GM21447 (cell line): ENCODE data around the gene RUNX1.
"Not testable (repeated sequence)": the region's sequence is repeated elsewhere in the genome, so short reads cannot be mapped to it uniquely, and the experiment has no call there.

Experiments used
- ATAC-seq: cut with Tn5 transposase; IDR thresholded peaks from one replicate; pipeline ENCODE4 v1.9.1; 2021; ENCODE audit not compliant: unreplicated experiment

RUNX1 gene

GRCh38 chr21:34815831-34816705, 233.0 kb downstream of the RUNX1 start:
- ATAC-seq, result no peak

- ATAC-seq, result no peak
Observed at GRCh38 chr21:34814529-34814951, 234.6 kb downstream of the RUNX1 start.

GRCh38 chr21:34813266-34813894, 235.7 kb downstream of the RUNX1 start:
- ATAC-seq, result no peak

- no peak for ATAC-seq
Observed at GRCh38 chr21:34812504-34813265, 236.4 kb downstream of the RUNX1 start.

- ATAC-seq, result no peak
Observed at GRCh38 chr21:34811368-34811767, 237.7 kb downstream of the RUNX1 start.

- ATAC-seq, result no peak
Observed at GRCh38 chr21:34810786-34811185, 238.3 kb downstream of the RUNX1 start.

GRCh38 chr21:34809822-34810221, 239.3 kb downstream of the RUNX1 start:
- ATAC-seq, result no peak

- no peak for ATAC-seq
Observed at GRCh38 chr21:34808569-34809204, 240.4 kb downstream of the RUNX1 start.

GRCh38 chr21:34807881-34808568, 241.1 kb downstream of the RUNX1 start:
- peak; percentile 19 for ATAC-seq

GRCh38 chr21:34807146-34807880, 241.8 kb downstream of the RUNX1 start:
- peak; percentile 64 for ATAC-seq

GRCh38 chr21:34806423-34806822, 242.7 kb downstream of the RUNX1 start:
- ATAC-seq, result no peak

- no peak for ATAC-seq
Observed at GRCh38 chr21:34805157-34805556, 243.9 kb downstream of the RUNX1 start.

GRCh38 chr21:34804584-34804983, 244.5 kb downstream of the RUNX1 start:
- ATAC-seq, result not testable (repeated sequence)

- no peak for ATAC-seq
Observed at GRCh38 chr21:34803782-34804370, 245.2 kb downstream of the RUNX1 start.

GRCh38 chr21:34802180-34802899, 246.8 kb downstream of the RUNX1 start:
- no peak for ATAC-seq

GRCh38 chr21:34801519-34802132, 247.5 kb downstream of the RUNX1 start:
- ATAC-seq, result no peak

GRCh38 chr21:34800797-34801518, 248.1 kb downstream of the RUNX1 start:
- no peak for ATAC-seq

GRCh38 chr21:34799092-34799491, 250.0 kb downstream of the RUNX1 start:
- no peak for ATAC-seq
